Measurements from ENCODE around the gene YY2. TPM values are rescaled to one million over a fixed set of nuclear protein-coding genes. Genes with fewer than 3 reads are reported as not detected.

Gene YY2
- total and polyA plus RNA-seq, 12 donors: 0.41 to 1.4 (median 0.72) TPM

DNA sequence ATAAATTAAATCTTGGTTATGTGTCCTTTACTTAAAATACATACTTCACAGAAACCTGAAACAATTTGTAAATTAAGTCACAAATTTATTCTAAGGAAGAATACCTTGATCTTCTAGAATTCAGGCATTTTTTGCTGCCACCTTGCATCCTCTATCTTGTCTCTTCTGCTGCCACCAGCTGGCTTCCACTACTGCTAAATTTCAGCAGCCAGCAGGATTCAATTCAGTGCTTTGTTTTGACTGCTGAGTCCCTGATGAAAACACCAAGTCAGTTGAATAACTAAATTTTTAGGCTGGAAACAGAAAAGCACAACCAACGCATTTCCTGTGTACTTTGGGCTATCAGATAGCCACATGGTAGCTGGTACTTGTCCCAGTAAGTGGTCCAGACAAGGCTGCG, 18.7 kb upstream of the YY2 start:
- H3K4me3 ChIP-seq: no peak overlapping the region
- peaks cover 0 to 20% (median 6%) of the 10 kb centered on the region in 9 donors for H3K4me1 ChIP-seq
- DNase-seq: no peak
- TF ChIP-seq, protein P1, sequence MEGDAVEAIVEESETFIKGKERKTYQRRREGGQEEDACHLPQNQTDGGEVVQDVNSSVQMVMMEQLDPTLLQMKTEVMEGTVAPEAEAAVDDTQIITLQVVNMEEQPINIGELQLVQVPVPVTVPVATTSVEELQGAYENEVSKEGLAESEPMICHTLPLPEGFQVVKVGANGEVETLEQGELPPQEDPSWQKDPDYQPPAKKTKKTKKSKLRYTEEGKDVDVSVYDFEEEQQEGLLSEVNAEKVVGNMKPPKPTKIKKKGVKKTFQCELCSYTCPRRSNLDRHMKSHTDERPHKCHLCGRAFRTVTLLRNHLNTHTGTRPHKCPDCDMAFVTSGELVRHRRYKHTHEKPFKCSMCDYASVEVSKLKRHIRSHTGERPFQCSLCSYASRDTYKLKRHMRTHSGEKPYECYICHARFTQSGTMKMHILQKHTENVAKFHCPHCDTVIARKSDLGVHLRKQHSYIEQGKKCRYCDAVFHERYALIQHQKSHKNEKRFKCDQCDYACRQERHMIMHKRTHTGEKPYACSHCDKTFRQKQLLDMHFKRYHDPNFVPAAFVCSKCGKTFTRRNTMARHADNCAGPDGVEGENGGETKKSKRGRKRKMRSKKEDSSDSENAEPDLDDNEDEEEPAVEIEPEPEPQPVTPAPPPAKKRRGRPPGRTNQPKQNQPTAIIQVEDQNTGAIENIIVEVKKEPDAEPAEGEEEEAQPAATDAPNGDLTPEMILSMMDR (IDR thresholded peaks at IDR 0.05): peak in 1 of 9 donors; percentile 6
- no peaks in the 10 kb centered on the region for H3K36me3 ChIP-seq
- no peaks in the 10 kb centered on the region for H3K9me3 ChIP-seq
- peaks cover 0 to 34% (median 0%) of the 10 kb centered on the region in 7 donors for H3K27me3 ChIP-seq
- H3K27ac ChIP-seq: no peak overlapping the region
- 50 to 68% methylated on average over 2 of the region's 2 CpGs for WGBS, 2 donors
- intact Hi-C loops (cut with DNase I): loop anchor here in 3 of 10 donors (5.0 to 10.0 kb wide), 3 partner anchors 80 to 138 kb away; partner anchors contain the start of gene SMPX (in 3 of the 3)
- no peak for ATAC-seq

- DNase-seq (no peak), ATAC-seq (peak in 3 of 8 donors; percentile 20 to 47 (median 40))
- Histone ChIP-seq H3K36me3 (peaks cover 0 to 9% (median 0%) of the 10 kb centered on the region in 9 donors), H3K27ac (peak overlapping the region; percentile 39 to 89 (median 86)), H3K9me3 (no peaks in the 10 kb centered on the region), H3K4me3 (peak overlapping the region; percentile 26 to 80 (median 72)), H3K4me1 (peaks cover 0 to 27% (median 11%) of the 10 kb centered on the region in 9 donors), H3K27me3 (peaks cover 0 to 34% (median 0%) of the 10 kb centered on the region in 7 donors)
- intact Hi-C loops (cut with DNase I): loop anchor here in 3 of 10 donors (5.0 to 10.0 kb wide), 3 partner anchors 82 to 136 kb away; partner anchors contain the start of gene SMPX (in 3 of the 3)
- TF ChIP-seq, protein P1 (IDR thresholded peaks at IDR 0.05): no peak
- WGBS, 2 donors: 0 to 1% methylated on average over 4 of the region's 4 CpGs
These were observed 16.9 kb upstream of the YY2 start for GRCh38 chrX:21838937-21839333.

GRCh38 chrX:21839334-21840192, 16.2 kb upstream of the YY2 start, which contains the start of gene MBTPS2:
Gene MBTPS2 (plus strand): TSS chrX:21839617. CDS start chrX:21839735, 118 bp downstream.
- 0% methylated on average over 23 to 61 of the region's 61 CpGs for WGBS, 2 donors
- H3K9me3 ChIP-seq: no peaks in the 10 kb centered on the region
- ATAC-seq (peak; percentile 85 to 97 (median 95)), DNase-seq (peak; percentile 81 to 84)
- intact Hi-C loops (cut with DNase I): loop anchor here in 4 of 10 donors (5.0 to 10.0 kb wide), 3 partner anchors 82 to 135 kb away; partner anchors contain the start of gene SMPX (in 4 of the 4)
- H3K4me1 ChIP-seq: peaks cover 0 to 27% (median 11%) of the 10 kb centered on the region in 9 donors
- TF ChIP-seq, protein P1 (IDR thresholded peaks at IDR 0.05): peak in 2 of 9 donors; percentile 19 to 25
- H3K4me3 ChIP-seq: peak within 1 kb of the TSS; percentile 26 to 80 (median 72)
- peak within 1 kb of the TSS; percentile 39 to 89 (median 86) for H3K27ac ChIP-seq
- H3K27me3 ChIP-seq: peaks cover 0 to 34% (median 0%) of the 10 kb centered on the region in 7 donors
- peaks cover 0 to 15% (median 0%) of the 10 kb centered on the region in 9 donors for H3K36me3 ChIP-seq

GRCh38 chrX:21840193-21840545, 15.6 kb upstream of the YY2 start:
- peaks cover 0 to 27% (median 11%) of the 10 kb centered on the region in 9 donors for H3K4me1 ChIP-seq
- 4% methylated on average over 6 of the region's 6 CpGs for WGBS, 2 donors
- H3K27ac ChIP-seq: peak overlapping the region; percentile 39 to 89 (median 86)
- H3K36me3 ChIP-seq: peaks cover 0 to 21% (median 0%) of the 10 kb centered on the region in 9 donors
- TF ChIP-seq, protein P1 (IDR thresholded peaks at IDR 0.05): no peak
- H3K9me3 ChIP-seq: no peaks in the 10 kb centered on the region
- DNase-seq (no peak), ATAC-seq (no peak)
- intact Hi-C loops (cut with DNase I): loop anchor here in 1 of 10 donors (5.0 kb wide), 1 partner anchor 83 kb away; the partner anchor contains the start of gene SMPX
- peaks cover 0 to 32% (median 0%) of the 10 kb centered on the region in 7 donors for H3K27me3 ChIP-seq
- peak overlapping the region; percentile 26 to 80 (median 72) for H3K4me3 ChIP-seq

All from heart right ventricle (tissue), 16 donors.